Astrocyte (in vitro differentiated cells and primary cell): Measurements from ENCODE around the gene CCDC12.

Experiments
- CTCF ChIP-seq: IDR thresholded peaks from 2 replicates; pipeline ENCODE4 v1.5.1; 2011; ENCODE audit warnings: low read depth, mild to moderate bottlenecking, inconsistent platforms, low read length, moderate library complexity; ENCODE audit not compliant: insufficient read depth
- EZH2 ChIP-seq: IDR thresholded peaks from 2 replicates; pipeline ENCODE4 v1.6.1; 2012; ENCODE audit warnings: mild to moderate bottlenecking, low read length, inconsistent platforms; ENCODE audit not compliant: insufficient read depth

- TF ChIP-seq EZH2 (no peak), CTCF (no peak)
These were observed 39.8 kb downstream of the CCDC12 start for GRCh38 chr3:46936733-46937250.
